ENCODE results near the gene CFAP58. TPM values are rescaled to one million over a fixed set of nuclear protein-coding genes. Genes with fewer than 3 reads are reported as not detected.

The CFAP58 gene
- total and polyA plus RNA-seq, 2 donors (not counting 1 experiment from before 2014, with no cell fraction given): not detected

DNA sequence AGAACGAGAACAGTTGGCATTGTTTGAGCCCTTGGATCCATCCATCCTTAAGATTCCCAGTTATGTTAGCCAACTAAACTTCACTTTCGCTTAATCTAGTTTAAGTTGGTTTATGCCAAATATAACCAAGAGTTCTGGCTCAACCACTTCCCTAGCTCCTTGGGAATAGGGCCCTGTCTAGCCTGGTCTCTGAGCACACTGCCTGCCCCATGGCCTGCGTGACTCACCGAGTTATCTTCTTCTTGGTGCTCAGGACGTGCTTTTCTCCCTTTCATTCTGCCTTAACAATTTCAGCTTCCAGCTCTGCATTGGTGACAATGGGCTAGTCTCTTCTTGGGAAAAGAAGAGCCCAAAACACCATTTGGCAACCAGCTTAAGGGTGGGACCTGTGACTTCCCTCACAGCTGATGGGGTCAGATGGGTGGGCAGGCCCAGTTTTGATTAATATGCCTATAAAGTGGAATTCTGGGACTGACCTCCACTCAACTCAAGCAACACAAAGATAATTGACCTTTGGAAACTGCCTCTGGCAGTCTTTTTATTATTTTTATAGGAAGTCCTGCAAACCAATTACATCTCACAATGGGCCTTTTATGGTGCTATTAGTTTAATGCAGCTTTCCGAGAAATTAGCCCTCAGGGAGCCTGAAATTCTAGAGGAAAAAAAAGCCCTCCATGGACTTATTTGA is 126.4 kb downstream of the CFAP58 start:
- Histone ChIP-seq H3K36me3 (replicated peaks in 1 of 2; ENCODE audit: control extremely low read depth in 1 of 2, control insufficient read depth in 1 of 2, extremely low read depth in 1 of 2, insufficient read depth in 2 of 2, low read length in 1 of 2) (no peaks in the 10 kb centered on the region), H4K20me1 (ENCODE audit: control insufficient read depth, insufficient read depth, low read length, poor library complexity, severe bottlenecking) (no peaks in the 10 kb centered on the region), H3K79me2 (ENCODE audit: control insufficient read depth, insufficient read depth, low read length) (no peaks in the 10 kb centered on the region), H3K9me3 (ENCODE audit: control extremely low read depth in 1 of 3, control insufficient read depth in 2 of 3, insufficient read depth in 1 of 3, low read length in 2 of 3) (no peaks in the 10 kb centered on the region), H3K27me3 (replicated peaks in 1 of 4; ENCODE audit: control extremely low read depth in 1 of 4, control insufficient read depth in 3 of 4, insufficient read depth in 4 of 4, low read length in 3 of 4) (peaks cover 0 to 4% (median 2%) of the 10 kb centered on the region in 4 experiments), H3K27ac (ENCODE audit: low read length in 2 of 2) (no peak overlapping the region), H3K4me1 (ENCODE audit: control insufficient read depth in 2 of 2, insufficient read depth in 2 of 2, low read length in 2 of 2) (no peaks in the 10 kb centered on the region), H3K9ac (ENCODE audit: low read length) (no peak overlapping the region), H3K4me3 (ENCODE audit: control extremely low read depth in 1 of 5, extremely low read depth in 1 of 5, insufficient read depth in 1 of 5, low read depth in 2 of 5, low read length in 4 of 5) (no peak overlapping the region), H3K4me2 (replicated peaks; ENCODE audit: low read depth, low read length, poor library complexity, severe bottlenecking) (no peak overlapping the region), H2AFZ (ENCODE audit: insufficient read depth, low read depth, low read length, poor library complexity, severe bottlenecking) (no peak overlapping the region)
- Mint-ChIP-seq H3K27ac (no peak overlapping the region), H3K9me3 (ENCODE audit: insufficient read depth) (no peaks in the 10 kb centered on the region), H3K4me1 (no peaks in the 10 kb centered on the region), H3K4me3 (no peak overlapping the region), H3K27me3 (peaks cover 43% of the 10 kb centered on the region)
- intact Hi-C loops (cut with micrococcal nuclease): no loop called here
- POLR2A ChIA-PET: no interaction called here
- DNase-seq (no peak), ATAC-seq (ENCODE audit: low read depth) (no peak)
- WGBS (ENCODE audit: insufficient coverage): 90% methylated on average over 3 of the region's 6 CpGs
- no peak for TF ChIP-seq EZH2 (IDR thresholded peaks at IDR 0.05; ENCODE audit: borderline replicate concordance, insufficient read depth, low read depth, low read length, poor library complexity, severe bottlenecking)
- TF ChIP-seq, protein P1, sequence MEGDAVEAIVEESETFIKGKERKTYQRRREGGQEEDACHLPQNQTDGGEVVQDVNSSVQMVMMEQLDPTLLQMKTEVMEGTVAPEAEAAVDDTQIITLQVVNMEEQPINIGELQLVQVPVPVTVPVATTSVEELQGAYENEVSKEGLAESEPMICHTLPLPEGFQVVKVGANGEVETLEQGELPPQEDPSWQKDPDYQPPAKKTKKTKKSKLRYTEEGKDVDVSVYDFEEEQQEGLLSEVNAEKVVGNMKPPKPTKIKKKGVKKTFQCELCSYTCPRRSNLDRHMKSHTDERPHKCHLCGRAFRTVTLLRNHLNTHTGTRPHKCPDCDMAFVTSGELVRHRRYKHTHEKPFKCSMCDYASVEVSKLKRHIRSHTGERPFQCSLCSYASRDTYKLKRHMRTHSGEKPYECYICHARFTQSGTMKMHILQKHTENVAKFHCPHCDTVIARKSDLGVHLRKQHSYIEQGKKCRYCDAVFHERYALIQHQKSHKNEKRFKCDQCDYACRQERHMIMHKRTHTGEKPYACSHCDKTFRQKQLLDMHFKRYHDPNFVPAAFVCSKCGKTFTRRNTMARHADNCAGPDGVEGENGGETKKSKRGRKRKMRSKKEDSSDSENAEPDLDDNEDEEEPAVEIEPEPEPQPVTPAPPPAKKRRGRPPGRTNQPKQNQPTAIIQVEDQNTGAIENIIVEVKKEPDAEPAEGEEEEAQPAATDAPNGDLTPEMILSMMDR (IDR thresholded peaks at IDR 0.05): no peak
- CTCF ChIA-PET: no interaction called here

DNA sequence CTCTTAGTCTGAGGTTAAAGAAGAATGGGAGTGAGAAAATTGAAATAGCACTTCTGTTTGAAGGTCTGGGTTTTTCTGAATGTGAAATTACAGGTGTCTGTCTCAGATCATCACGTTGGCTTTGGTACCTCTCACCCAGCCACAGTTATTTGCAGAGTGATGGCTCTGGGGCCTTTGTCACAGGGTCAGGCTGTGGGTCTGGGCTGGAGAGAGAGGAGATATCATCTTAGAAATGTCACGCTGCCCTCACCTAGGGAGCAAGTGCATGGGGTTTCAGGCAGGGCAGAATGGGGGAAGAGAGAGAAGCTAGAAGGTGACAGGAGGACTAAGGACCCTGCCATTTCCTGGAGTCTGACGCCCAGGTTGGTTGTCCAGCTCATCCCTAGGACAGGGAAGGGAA is 127.2 kb downstream of the CFAP58 start:
- ChIA-PET CTCF (interaction anchor here (0.6 kb wide), 1 partner anchor 134 kb away, joined by 3 read pairs; no protein-coding TSS in a partner anchor), POLR2A (no interaction called here)
- Histone ChIP-seq H3K9ac (ENCODE audit: low read length) (no peak overlapping the region), H3K9me3 (ENCODE audit: control extremely low read depth in 1 of 3, control insufficient read depth in 2 of 3, insufficient read depth in 1 of 3, low read length in 2 of 3) (no peaks in the 10 kb centered on the region), H2AFZ (ENCODE audit: insufficient read depth, low read depth, low read length, poor library complexity, severe bottlenecking) (no peak overlapping the region), H4K20me1 (ENCODE audit: control insufficient read depth, insufficient read depth, low read length, poor library complexity, severe bottlenecking) (no peaks in the 10 kb centered on the region), H3K4me1 (ENCODE audit: control insufficient read depth in 2 of 2, insufficient read depth in 2 of 2, low read length in 2 of 2) (no peaks in the 10 kb centered on the region), H3K4me2 (replicated peaks; ENCODE audit: low read depth, low read length, poor library complexity, severe bottlenecking) (no peak overlapping the region), H3K4me3 (ENCODE audit: control extremely low read depth in 1 of 5, extremely low read depth in 1 of 5, insufficient read depth in 1 of 5, low read depth in 2 of 5, low read length in 4 of 5) (no peak overlapping the region), H3K27me3 (replicated peaks in 1 of 4; ENCODE audit: control extremely low read depth in 1 of 4, control insufficient read depth in 3 of 4, insufficient read depth in 4 of 4, low read length in 3 of 4) (peaks cover 0 to 5% (median 2%) of the 10 kb centered on the region in 4 experiments), H3K79me2 (ENCODE audit: control insufficient read depth, insufficient read depth, low read length) (no peaks in the 10 kb centered on the region), H3K36me3 (replicated peaks in 1 of 2; ENCODE audit: control extremely low read depth in 1 of 2, control insufficient read depth in 1 of 2, extremely low read depth in 1 of 2, insufficient read depth in 2 of 2, low read length in 1 of 2) (no peaks in the 10 kb centered on the region), H3K27ac (ENCODE audit: low read length in 2 of 2) (no peak overlapping the region)
- DNase-seq: no peak
- Mint-ChIP-seq H3K27me3 (peaks cover 37% of the 10 kb centered on the region), H3K4me1 (no peaks in the 10 kb centered on the region), H3K9me3 (ENCODE audit: insufficient read depth) (no peaks in the 10 kb centered on the region), H3K27ac (no peak overlapping the region), H3K4me3 (no peak overlapping the region)
- no peak for ATAC-seq (ENCODE audit: low read depth)
- intact Hi-C loops (cut with micrococcal nuclease): no loop called here
- TF ChIP-seq EZH2 (IDR thresholded peaks at IDR 0.05; ENCODE audit: borderline replicate concordance, insufficient read depth, low read depth, low read length, poor library complexity, severe bottlenecking): no peak
- TF ChIP-seq, protein P1 (IDR thresholded peaks at IDR 0.05): no peak
- WGBS (ENCODE audit: insufficient coverage): 90% methylated on average over 2 of the region's 3 CpGs

Data from B cell (primary cell).